Stomach (tissue), 4 donors: ENCODE results near the gene PTPRG.

Experiments
- EP300 ChIP-seq: sonication (generic); formaldehyde crosslinking; IDR thresholded peaks from one replicate; pipeline ENCODE4 v1.6.1; 2017; ENCODE audit warnings: antibody characterized with exemption
- POLR2A ChIP-seq, 4 donors: fragments of 450-650 bp; IDR thresholded peaks; one replicate each; pipeline ENCODE4 v1.6.1; 2016; ENCODE audit warnings: antibody characterized with exemption in 4 of 4, control low read depth in 2 of 4, mild to moderate bottlenecking in 1 of 4, moderate library complexity in 1 of 4
- POLR2AphosphoS5 ChIP-seq, 3 donors: sonication (generic); formaldehyde crosslinking; IDR thresholded peaks; one replicate each; pipeline ENCODE4 v1.6.1; 2016; ENCODE audit warnings: antibody characterized with exemption in 3 of 3
- TF ChIP-seq, protein P1 (sequence below), 7 experiments: fragments of 450-650 bp in 4 of 7; fragments of 200-600 bp in 3 of 7; sonication (generic) in 3 of 7; IDR thresholded peaks; one replicate each; pipeline ENCODE4 v1.5.1; 2016 to 2019; ENCODE audit warnings: antibody characterized with exemption in 7 of 7, control low read depth in 2 of 7, mild to moderate bottlenecking in 1 of 7

DNA sequence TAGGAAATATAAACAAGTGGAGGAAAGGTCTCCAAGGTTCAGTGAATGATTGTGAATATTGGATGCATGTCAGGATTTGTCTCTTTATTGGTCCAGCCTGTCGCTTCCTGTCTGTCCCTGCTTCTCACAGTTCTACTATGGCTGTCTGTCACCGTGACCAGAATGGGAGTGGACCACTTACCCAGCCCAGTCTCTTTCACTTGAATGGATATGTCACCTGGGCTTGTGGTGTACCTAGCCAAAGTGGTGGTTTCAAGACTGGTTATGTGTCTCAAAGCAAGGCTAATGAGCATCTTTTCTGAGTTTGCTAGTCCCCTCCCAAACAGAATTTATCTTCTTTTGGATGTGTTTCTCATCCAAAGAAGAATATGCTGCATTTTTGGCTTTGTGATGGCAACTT, 231.7 kb downstream of the PTPRG start:
- TF ChIP-seq POLR2AphosphoS5 (IDR thresholded peaks at IDR 0.05) (no peak), EP300 (no peak), POLR2A (IDR thresholded peaks at IDR 0.05) (no peak)
- TF ChIP-seq, protein P1, sequence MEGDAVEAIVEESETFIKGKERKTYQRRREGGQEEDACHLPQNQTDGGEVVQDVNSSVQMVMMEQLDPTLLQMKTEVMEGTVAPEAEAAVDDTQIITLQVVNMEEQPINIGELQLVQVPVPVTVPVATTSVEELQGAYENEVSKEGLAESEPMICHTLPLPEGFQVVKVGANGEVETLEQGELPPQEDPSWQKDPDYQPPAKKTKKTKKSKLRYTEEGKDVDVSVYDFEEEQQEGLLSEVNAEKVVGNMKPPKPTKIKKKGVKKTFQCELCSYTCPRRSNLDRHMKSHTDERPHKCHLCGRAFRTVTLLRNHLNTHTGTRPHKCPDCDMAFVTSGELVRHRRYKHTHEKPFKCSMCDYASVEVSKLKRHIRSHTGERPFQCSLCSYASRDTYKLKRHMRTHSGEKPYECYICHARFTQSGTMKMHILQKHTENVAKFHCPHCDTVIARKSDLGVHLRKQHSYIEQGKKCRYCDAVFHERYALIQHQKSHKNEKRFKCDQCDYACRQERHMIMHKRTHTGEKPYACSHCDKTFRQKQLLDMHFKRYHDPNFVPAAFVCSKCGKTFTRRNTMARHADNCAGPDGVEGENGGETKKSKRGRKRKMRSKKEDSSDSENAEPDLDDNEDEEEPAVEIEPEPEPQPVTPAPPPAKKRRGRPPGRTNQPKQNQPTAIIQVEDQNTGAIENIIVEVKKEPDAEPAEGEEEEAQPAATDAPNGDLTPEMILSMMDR (IDR thresholded peaks at IDR 0.05): no peak
